NCI-H345 treated with DMSO at 0.1 percent for 48 hours (cell line): ENCODE data around the gene ABI2.
"Not testable (repeated sequence)": the region's sequence is repeated elsewhere in the genome, so short reads cannot be mapped to it uniquely, and the experiment has no call there.

Source experiments
- DNase-seq: peaks from one replicate; lab custom pipeline; 2025; ENCODE audit not compliant: unreplicated experiment; lab: John Stamatoyannopoulos, UW

Gene ABI2

DNA sequence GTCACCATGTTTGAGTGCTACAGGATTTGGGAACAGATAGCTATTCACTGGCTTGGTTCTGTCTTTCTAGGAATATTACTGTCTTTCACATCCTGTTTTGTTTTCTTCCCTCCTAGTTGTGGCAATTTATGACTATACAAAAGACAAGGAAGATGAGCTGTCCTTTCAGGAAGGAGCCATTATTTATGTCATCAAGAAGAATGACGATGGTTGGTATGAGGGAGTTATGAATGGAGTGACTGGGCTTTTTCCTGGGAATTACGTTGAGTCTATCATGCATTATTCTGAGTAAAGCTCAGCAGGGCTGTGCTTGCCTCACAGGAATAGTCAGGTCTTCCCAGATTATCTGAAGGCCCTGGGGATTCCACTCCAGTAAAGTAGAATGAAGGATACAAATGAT lies 98.9 kb downstream of the ABI2 start:
- DNase-seq = no peak

DNA sequence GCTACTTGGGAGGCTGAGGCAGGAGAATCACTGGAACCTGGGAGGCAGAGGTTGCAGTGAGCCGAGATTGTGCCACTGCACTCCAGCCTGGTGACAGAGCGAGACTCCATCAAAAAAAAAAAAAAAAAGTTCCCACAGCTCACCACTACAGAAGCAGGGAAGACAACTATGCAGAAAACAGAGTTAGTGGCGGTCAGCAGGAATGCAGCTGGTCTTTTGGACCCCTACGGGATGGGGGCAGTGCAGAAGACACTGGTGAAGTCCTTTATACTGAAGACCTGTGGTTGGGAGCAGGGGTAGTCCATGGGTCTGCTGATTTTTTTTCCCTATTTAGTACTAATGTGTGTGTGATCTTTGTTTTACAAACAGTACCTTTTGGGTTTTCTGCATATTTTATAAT lies 101.4 kb downstream of the ABI2 start:
- DNase-seq = not testable (repeated sequence)

- DNase-seq = no peak
These were observed 103.4 kb downstream of the ABI2 start for GRCh38 chr2:203431391-203432185.

DNA sequence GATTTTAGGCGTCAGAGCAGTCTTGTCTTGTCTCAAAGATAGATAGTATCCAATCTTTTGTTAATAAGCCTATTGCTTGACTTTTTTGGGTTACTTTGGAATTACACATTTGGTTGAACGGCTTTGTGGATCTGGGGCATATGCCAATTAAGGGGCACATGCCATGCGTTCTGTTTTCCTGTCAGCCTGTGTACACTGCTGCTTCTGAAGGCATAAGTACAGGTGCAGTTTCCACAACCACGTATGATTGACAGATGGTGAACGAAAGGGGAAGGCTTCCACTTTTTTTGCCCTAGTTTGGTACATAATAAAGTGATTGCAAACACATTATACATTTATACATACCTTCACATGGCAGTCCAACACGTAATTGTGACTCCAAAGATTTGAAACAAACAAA lies 104.6 kb downstream of the ABI2 start:
- DNase-seq = no peak

DNA sequence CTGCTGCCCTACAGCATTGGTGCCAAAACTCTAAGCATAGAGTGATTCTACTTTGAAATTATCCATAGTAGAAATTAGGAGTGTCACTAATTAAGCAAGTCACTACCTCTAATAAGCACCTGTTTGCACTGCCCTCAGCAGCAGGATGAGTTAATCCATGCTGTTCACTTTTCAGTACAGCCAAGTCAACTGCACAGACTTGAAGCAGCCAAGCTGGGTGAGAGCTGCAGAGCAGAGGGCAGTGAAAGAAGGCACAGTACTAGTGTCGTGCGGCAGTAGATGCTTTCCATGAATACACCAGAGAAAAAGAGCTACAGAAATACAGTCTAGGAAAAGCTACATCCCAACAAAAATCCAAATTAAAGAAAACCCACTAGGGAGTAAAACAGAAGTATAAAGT lies 108.3 kb downstream of the ABI2 start:
- DNase-seq = no peak

GRCh38 chr2:203437511-203437910 lies 109.3 kb downstream of the ABI2 start:
- no peak for DNase-seq

DNA sequence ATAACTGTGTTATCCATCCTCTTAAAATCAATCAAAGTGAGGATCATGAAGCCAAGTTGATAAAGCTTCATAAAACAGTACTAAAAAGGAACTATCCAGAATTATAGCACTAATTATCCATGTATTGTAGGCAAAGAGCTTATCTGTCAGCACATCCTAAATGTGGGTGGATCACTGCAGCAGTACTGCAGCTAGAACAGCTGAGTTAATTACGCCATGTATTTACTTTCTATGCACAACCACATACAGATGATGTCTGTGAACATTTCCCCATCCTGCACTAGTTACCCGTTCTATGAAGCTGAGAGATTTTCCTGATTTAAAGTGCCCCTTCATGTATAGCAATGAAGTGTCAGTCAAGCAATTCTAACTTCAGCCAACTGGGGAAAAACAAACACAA lies 110.3 kb downstream of the ABI2 start:
- no peak for DNase-seq

GRCh38 chr2:203440671-203441070 lies 112.5 kb downstream of the ABI2 start:
- no peak for DNase-seq

GRCh38 chr2:203441463-203441862 lies 113.3 kb downstream of the ABI2 start:
- no peak for DNase-seq

DNA sequence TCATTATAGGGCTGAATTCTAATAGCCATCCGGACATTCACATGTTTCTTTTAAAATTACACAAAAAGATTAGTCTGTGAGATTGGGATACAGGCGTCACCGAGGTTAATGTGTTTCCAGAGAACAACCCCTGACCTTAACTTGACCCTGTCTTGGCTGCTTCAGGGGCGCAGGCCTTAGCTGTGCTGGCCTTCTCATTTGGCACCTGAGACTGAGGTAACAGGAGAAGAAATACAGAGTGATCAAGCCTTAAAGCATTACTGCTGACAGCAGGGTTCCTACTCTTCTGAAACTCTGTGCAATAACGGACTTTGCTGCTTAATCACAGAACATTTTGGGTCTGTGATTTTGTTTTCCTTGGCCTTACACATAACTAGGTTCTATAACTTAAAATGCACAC lies 114.3 kb downstream of the ABI2 start:
- DNase-seq = no peak

GRCh38 chr2:203444738-203445137 lies 116.5 kb downstream of the ABI2 start:
- no peak for DNase-seq

DNA sequence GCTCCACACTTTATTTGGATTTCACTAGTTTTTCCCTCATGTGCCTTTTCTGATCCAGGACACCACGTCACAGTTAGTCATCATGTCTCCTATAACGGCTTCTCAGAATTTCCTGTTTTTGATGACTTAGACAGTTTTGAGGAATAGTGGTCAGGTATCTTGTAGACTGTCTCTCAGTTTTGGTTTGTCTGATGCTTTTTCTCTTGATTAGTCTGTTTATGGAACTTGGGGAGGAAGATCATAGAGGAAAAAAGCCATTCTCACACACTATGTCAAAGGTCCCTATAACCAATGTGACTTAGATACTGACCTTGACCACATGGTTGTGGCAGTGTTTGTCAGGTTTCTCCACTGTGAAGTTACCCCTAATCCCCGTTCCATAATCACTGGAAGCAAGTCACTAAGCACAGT lies 117.9 kb downstream of the ABI2 start:
- DNase-seq = no peak

DNA sequence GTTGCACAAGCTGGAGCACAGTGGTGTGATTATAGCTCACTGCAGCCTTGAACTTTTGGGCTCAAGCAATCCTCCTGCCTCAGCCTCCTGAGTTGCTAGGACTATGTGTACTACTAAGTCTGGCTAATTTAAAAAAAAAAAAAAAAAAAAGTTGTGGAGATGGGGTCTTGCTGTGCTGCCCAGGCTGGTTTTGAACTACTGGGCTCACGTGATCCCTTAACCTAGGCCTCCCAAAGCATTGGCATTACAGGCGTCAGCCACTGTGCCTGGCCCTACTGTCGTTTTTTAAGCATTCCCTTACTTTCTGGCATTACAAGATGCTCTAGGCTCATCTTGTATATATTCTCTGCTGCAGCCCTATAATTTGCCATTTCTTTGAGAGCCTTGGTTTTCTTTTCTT lies 118.6 kb downstream of the ABI2 start:
- no peak for DNase-seq

DNA sequence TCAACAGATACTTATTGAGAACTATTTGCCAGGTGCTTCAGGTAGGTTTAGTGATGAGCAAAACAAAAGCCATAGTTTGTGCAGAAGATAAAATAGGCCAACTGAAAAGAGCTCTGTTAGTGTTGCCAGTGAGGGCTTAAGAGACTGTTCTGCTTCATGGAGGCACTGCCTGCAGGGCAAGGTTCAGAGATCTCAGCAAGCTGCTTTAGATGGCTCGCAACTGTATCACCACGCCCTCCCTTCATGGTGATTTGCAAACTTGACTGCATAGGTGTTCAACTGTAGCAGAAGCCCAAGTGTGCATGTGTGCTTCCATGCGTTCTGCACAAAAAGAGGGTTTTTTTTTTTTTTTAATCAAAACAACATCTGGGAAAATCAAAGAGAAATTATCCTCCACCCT lies 122.4 kb downstream of the ABI2 start:
- no peak for DNase-seq

GRCh38 chr2:203451011-203451410 lies 122.8 kb downstream of the ABI2 start:
- DNase-seq = no peak

- DNase-seq = no peak
These were observed 123.5 kb downstream of the ABI2 start for GRCh38 chr2:203451689-203452088.

- peak; percentile 11 for DNase-seq
These were observed 125.8 kb downstream of the ABI2 start for GRCh38 chr2:203453858-203454451.

GRCh38 chr2:203455209-203455608 lies 127.0 kb downstream of the ABI2 start:
- DNase-seq = no peak

DNA sequence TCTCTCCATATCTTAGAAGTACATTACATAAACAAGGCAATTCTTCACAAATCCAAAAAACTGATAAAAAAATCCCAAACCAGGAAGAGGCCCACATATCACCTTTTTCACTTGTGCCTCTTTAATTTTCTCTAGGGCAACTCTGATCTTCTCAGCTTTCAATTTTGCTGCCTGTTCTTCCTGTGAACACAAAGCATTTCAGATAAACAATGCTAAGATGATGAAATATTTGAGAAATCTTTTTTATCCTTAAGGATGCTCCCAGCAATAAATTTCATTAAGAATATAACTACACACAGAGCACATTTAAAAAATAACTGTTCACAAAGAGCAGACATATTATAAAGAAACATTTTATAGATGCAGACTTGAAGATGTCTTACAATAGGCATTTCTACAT lies 133.6 kb downstream of the ABI2 start:
- no peak for DNase-seq

GRCh38 chr2:203462308-203462707 lies 134.1 kb downstream of the ABI2 start:
- DNase-seq = no peak

DNA sequence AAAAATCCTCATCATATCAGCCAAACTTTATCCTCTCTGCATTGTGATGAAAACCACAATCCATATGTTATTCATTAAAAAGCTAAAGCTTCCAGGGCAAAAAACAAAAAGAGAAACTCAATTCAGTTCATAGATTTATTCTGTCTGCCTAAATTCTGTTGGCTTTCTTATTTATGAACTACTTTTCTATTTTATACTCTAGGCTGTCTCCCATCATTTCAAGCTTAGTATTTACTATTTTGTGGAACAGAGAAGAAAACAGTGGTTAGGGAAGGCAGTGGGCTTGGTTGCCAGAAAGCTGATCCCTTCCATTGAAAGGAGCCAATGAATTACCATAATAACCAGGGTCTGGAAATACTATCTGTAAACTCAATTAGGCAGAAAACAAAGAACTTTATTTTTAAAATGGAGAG lies 135.1 kb downstream of the ABI2 start:
- no peak for DNase-seq

DNA sequence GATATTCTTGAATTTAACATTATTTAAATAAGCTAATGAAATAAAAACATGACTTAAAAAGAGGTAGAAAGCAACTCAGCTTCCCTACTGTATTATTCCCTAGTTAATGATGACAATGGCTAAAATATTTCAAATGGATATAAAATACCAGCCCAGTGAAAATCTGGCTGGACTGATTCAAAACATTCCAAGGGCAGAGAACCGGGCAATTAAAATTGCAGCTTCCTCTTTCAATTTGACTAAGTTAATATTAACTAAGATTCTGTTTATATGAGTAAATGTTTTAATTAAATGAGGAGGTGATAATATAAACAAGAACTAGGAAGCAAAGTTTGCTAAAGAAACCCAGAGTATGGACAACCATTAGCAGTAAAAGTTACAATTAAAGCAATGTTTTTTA lies 141.4 kb downstream of the ABI2 start:
- no peak for DNase-seq

- no peak for DNase-seq
These were observed 142.2 kb downstream of the ABI2 start for GRCh38 chr2:203470371-203470770.
